ENCODE data around the gene SUN5.
"Not testable (repeated sequence)": the region's sequence is repeated elsewhere in the genome, so short reads cannot be mapped to it uniquely, and the experiment has no call there.

The SUN5 gene, protein sequence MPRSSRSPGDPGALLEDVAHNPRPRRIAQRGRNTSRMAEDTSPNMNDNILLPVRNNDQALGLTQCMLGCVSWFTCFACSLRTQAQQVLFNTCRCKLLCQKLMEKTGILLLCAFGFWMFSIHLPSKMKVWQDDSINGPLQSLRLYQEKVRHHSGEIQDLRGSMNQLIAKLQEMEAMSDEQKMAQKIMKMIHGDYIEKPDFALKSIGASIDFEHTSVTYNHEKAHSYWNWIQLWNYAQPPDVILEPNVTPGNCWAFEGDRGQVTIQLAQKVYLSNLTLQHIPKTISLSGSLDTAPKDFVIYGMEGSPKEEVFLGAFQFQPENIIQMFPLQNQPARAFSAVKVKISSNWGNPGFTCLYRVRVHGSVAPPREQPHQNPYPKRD

GRCh38 chr20:33004141-33004751 is at the start of gene SUN5:
TSS of gene SUN5 (minus strand) at chr20:33004433. CDS start at chr20:33004340, 93 bp downstream.
- DNase-seq: no peak

- DNase-seq: no peak
These were observed 49.3 kb upstream of the SUN5 start, which contains the start of gene BPIFB3 for GRCh38 chr20:33053291-33054106. TSS of gene BPIFB3 (plus strand) at chr20:33053903. CDS start at chr20:33055436, 1,533 bp downstream.

- no peak for DNase-seq
These were observed 47.1 kb upstream of the SUN5 start for GRCh38 chr20:33051333-33051732.

DNA sequence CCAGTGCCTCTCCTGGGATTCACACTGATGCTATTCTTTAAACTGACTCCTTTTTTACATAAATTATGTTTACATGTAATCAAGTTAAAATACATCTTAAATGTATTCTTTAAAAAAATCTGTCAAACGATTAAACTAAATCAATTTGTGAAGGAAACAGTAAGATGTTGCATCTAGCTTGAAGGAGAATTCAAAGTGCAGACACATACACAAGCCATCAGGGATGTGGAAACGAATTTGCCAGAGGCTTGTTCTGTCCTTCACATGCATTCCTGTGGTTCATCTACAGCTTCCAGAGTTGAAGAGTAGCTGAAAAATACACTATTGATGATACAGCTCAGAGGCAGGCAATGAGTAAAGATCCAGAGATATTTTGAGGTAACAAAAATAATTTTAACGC is 42.2 kb upstream of the SUN5 start:
- DNase-seq: no peak

- DNase-seq: not testable (repeated sequence)
These were observed 41.0 kb upstream of the SUN5 start for GRCh38 chr20:33045129-33045721.

- DNase-seq: no peak
These were observed 39.5 kb upstream of the SUN5 start for GRCh38 chr20:33043731-33044181.

DNA sequence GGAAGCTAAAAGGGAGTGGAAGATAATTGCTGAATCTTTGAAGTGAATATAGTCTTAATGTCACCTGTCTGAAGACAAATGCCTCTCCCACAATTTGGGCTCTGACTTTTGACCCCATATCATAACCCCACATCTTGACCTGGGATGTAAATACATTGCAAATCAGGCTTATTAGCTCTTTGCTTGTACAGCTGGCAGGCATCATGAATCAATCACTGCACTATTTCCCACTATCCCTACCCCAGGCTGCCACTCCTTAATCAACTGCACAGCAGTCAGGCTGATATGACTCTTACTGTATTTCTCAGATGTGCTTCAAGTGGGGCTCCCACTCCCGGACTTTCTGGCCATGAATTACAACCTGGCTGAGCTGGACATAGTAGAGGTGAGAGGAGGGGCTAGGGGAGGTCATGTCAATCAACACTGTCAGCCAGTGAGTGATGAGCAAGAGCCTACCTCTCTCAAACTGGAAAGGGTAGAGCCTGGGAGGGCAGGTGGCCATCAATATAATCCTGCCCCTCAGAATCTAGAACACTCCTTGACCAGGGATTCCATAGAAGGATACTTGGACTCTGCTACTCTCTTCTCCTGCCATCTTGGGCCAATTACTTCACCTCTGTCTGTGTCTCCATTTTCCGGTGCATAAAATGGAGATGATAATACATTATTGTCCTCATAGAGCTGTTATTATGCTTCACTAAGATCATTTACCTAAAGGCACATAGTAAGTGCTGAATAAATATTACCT is 38.9 kb upstream of the SUN5 start:
- DNase-seq: no peak

DNA sequence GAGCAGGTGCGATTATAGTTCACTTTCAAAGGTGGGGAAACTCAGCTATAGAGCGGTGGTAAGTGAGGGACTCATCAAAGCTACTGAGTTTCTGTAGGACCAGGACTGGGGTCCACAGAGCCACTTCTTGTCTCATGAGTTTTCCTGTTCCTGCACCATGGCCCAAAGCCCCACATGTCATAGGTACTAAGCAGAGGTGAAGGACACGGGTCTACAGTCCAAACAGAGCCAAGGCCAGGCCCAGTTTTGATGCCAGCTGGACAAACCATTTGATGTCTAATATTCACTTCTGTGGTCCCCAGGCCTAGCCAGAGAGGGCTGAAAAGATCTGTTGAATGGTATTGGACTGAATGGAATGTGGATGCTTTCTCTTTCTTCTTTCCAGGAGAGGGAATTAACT is 38.2 kb upstream of the SUN5 start:
- DNase-seq: no peak

DNA sequence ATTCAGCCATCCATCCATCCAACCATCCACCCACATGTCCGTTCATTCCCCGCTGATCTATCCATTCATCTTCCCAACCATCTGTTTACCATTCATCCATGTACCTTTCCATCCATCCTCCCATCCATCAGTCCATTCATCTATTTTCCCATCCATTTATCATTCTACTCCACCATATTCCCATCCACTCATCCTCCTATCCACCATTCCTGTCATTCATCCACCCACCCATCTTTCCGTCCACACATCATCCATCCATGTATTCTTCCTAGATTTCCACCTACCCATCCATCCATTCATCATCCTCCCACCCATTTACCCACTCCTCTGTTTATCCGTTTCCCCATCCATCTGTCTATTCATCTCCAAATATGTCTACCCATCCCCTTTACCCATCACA is 34.0 kb upstream of the SUN5 start:
- DNase-seq: no peak

DNA sequence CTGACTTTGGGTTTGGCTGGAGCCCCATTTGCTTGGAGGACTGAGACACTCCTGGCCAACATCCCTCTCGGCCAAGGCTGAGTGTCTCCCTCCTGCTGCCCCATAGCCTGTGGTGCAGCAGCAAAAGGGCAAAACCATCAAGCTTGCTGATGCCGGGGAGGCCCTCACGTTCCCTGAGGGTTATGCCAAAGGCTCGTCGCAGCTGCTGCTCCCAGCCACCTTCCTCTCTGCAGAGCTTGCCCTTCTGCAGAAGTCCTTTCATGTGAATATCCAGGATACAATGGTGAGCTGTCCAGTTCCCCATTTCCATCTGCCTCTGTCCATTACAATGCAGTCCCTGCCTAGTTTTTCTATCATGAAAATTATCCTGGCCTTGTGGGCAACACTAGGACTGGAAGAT is 33.2 kb upstream of the SUN5 start:
- DNase-seq: no peak

GRCh38 chr20:33034901-33035492 is 30.8 kb upstream of the SUN5 start:
- no peak for DNase-seq

DNA sequence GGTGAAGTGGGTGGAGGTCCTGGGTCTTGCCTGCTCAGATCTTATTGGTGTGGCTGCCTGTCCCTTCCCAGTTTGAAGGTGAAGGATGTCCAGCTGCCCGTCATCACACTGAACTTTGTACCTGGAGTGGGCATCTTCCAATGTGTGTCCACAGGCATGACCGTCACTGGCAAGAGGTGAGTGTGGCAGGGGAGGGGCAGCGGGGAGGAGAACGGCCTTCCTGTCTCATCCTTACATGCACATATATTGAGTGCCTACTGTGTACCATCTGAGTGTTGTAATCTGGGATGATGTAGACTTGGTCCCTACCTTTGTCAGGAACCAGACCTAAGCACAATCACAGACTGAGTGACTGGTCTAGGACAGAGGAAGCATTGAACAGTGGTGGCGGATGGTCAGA is 29.9 kb upstream of the SUN5 start:
- DNase-seq: no peak

GRCh38 chr20:33033381-33033780 is 29.1 kb upstream of the SUN5 start:
- no peak for DNase-seq

GRCh38 chr20:33032555-33032954 is 28.3 kb upstream of the SUN5 start:
- no peak for DNase-seq

DNA sequence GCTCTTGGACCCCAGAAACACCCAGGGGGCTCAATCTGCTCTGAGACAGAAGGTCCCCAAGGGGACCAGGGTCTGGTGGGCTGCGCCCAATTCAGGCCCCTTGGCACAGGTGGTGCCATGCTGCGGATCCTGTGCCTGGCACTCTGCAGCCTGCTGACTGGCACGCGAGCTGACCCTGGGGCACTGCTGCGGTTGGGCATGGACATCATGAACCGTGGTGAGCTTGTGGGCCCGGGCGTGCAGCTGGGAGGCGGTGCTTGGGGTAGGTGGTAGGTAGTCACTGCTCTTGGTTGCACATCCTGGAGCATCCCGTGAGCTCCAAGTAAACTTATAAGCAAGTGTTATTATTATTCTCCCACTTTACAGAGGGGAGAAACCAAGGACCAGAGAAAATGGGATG is 27.3 kb upstream of the SUN5 start, which contains the start of gene BPIFB6:
BPIFB6 (plus strand) TSS at position 118 of the 400 bp plus-strand sequence; CDS start at position 118, 0 bp downstream.
- no peak for DNase-seq

- DNase-seq: no peak
These were observed 26.3 kb upstream of the SUN5 start for GRCh38 chr20:33030569-33030968.

DNA sequence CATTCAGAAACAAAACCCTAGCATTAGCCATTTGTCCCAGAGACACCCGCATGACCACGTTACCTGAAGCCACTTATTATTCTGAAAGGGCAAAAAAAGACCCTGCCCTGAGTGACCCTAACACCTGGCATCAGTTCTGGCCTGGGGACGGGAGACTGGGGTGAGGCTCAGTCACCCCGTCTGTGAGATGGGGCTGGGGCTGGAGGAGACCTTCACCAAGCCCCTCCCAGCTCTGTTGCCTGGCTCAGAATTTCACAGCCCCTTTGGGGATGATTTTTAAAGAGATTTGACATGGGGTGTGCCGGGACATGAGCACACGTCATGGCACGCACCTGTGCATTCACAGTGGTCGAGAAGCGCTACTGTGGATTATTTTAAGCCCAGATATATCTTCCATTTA is 25.8 kb upstream of the SUN5 start:
- no peak for DNase-seq

GRCh38 chr20:33028875-33029274 is 24.6 kb upstream of the SUN5 start:
- no peak for DNase-seq

DNA sequence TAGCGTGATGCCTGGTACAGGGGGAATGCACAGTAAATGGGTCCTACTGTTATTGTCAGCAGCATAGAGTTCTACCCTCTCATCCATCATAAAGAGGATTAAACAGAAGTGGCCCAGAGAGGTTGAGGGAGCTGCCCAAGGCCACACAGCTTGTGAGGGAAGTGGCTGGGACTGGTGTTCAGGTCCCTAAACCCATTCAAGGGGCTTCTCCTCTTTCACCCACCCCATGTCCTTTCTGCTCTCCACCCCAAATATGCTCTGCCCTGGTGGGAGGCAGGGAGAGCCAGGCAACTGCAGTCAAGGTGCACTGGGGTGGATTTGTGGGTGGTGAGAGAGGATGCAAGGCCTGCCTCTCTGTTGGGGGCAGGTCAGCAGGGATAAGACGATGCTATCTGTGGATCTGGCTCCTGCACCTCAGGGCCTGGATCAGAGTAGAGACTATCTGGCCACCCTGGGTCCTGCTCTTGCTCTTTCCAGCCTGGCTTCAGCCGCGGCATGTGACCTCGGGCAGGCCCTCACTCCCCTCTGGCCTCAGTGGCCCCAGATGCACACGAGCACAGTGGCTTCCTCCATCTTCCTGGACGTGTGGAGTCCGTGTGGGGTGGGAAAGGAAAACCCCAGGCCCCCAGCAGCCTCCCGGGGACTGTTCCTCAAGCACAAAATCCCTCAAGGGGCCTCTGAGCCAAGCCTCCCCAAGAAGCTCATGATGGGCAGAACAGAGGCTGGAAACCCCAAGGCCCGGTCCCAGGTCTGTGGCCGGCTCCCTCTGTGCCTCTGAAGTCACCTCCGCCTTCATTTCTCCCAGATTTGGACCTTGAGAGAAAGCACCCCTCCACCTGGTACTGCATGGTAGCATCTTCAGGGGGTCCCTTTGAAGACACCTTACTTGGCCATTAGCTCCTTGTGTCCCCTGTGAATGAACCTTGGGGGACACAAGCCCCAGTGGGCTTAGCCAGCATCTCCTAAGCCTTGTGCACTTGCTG is 23.8 kb upstream of the SUN5 start:
- DNase-seq: no peak
